ENCODE measurements around the gene RNF150.

- no peak for TF ChIP-seq REST (tag by site-specific recombination; IDR thresholded peaks at IDR 0.05)
- no peak; the same call in 1 of the 2 replicates for TF ChIP-seq ZBTB17 (tag by site-specific recombination; IDR thresholded peaks at IDR 0.05)
- TF ChIP-seq ZNF664 (tag by site-specific recombination; IDR thresholded peaks at IDR 0.05): no peak
- no peak for TF ChIP-seq CTCF (tag by site-specific recombination; IDR thresholded peaks at IDR 0.05)
- TF ChIP-seq ZNF37A (tag by site-specific recombination; IDR thresholded peaks at IDR 0.05): no peak
- TF ChIP-seq ZNF214 (tag by site-specific recombination; IDR thresholded peaks at IDR 0.05; ENCODE audit: borderline replicate concordance): no peak
- no peak for TF ChIP-seq ZNF292 (tag by site-specific recombination; IDR thresholded peaks at IDR 0.05; ENCODE audit: borderline replicate concordance, low read depth)
- no peak for TF ChIP-seq YY1 (tag by site-specific recombination; IDR thresholded peaks at IDR 0.05)
- no peak for TF ChIP-seq KLF17 (tag by site-specific recombination; IDR thresholded peaks at IDR 0.05)
Observed at GRCh38 chr4:140935254-140935653, 198.0 kb downstream of the RNF150 start.
